Astrocyte (in vitro differentiated cells and primary cell): Measurements from ENCODE around the gene SURF4.

Source experiments
- CTCF ChIP-seq: IDR thresholded peaks from 2 replicates; pipeline ENCODE4 v1.5.1; 2011; ENCODE audit warnings: low read depth, mild to moderate bottlenecking, inconsistent platforms, low read length, moderate library complexity; ENCODE audit not compliant: insufficient read depth
- EZH2 ChIP-seq: IDR thresholded peaks from 2 replicates; pipeline ENCODE4 v1.6.1; 2012; ENCODE audit warnings: mild to moderate bottlenecking, low read length, inconsistent platforms; ENCODE audit not compliant: insufficient read depth

- TF ChIP-seq CTCF (no peak), EZH2 (no peak)
These were observed 16.3 kb downstream of the SURF4 start for GRCh38 chr9:133359399-133360175.
